HCT116 (cell line): ENCODE measurements around the gene RNPEP.

Experiments used
- CBX3 ChIP-seq: IDR thresholded peaks from 2 replicates; pipeline ENCODE4 v1.6.1; 2012; ENCODE audit warnings: low read depth
- CTCF ChIP-seq, 3 experiments: fragments of 200-600 bp in 1 of 3; sonication (generic) in 1 of 3; IDR thresholded peaks in 2 of 3; conservative IDR thresholded peaks in 1 of 3; 2 replicates each; pipeline ENCODE4 v1.5.1; 2012 to 2017; ENCODE audit warnings: low read depth in 2 of 3, low read length in 2 of 3, antibody characterized with exemption in 1 of 3, borderline replicate concordance in 1 of 3, control low read depth in 1 of 3, mild to moderate bottlenecking in 1 of 3, mixed read lengths in 1 of 3, mixed run types in 1 of 3, moderate library complexity in 1 of 3; ENCODE audit not compliant: insufficient read depth in 1 of 3
- EGR1 ChIP-seq: IDR thresholded peaks from 2 replicates; pipeline ENCODE4 v1.6.1; 2012; ENCODE audit warnings: low read depth
- EZH2 ChIP-seq: fragments of 200-600 bp; sonication (generic); IDR thresholded peaks from 2 replicates; pipeline ENCODE4 v1.6.1; 2017; ENCODE audit warnings: antibody characterized with exemption, mixed run types
- POLR2A ChIP-seq: IDR thresholded peaks from 2 replicates; pipeline ENCODE4 v1.7.0; 2011; ENCODE audit warnings: borderline replicate concordance; ENCODE audit not compliant: insufficient read depth, insufficient read length; ENCODE audit errors: extremely low read depth
- RAD21 ChIP-seq: IDR thresholded peaks from 2 replicates; pipeline ENCODE4 v1.6.1; 2012; ENCODE audit warnings: low read depth, mild to moderate bottlenecking
- SP1 ChIP-seq: IDR thresholded peaks from 2 replicates; pipeline ENCODE4 v1.6.1; 2012; ENCODE audit warnings: low read depth
- TF ChIP-seq, protein P1 (sequence below): IDR thresholded peaks from 2 replicates; pipeline ENCODE4 v1.6.1; 2012

GRCh38 chr1:202017749-202018467 is 35.5 kb downstream of the RNPEP start:
- no peak for TF ChIP-seq POLR2A
- TF ChIP-seq SP1 = no peak
- TF ChIP-seq CTCF (IDR thresholded peaks at IDR 0.05 in 2 of 3, conservative IDR thresholded peaks at IDR 0.05 in 1 of 3; ENCODE audit: borderline replicate concordance in 1 of 3, insufficient read depth in 1 of 3, low read depth in 2 of 3, low read length in 2 of 3) = no peak
- no peak for TF ChIP-seq EZH2
- TF ChIP-seq, protein P1, sequence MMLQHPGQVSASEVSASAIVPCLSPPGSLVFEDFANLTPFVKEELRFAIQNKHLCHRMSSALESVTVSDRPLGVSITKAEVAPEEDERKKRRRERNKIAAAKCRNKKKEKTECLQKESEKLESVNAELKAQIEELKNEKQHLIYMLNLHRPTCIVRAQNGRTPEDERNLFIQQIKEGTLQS = no peak
- no peak for TF ChIP-seq CBX3
- TF ChIP-seq RAD21 = no peak
- no peak for TF ChIP-seq EGR1
